K562 treated with DMSO at 1 percent for 48 hours (cell line): ENCODE measurements around the gene ZSCAN30. TPM values are rescaled to one million over a fixed set of nuclear protein-coding genes. Genes with fewer than 3 reads are reported as not detected.

ENCODE experiments used
- total RNA-seq: library from RNA; unstranded; fragments of 300-600 nt; gene quantifications from 2 replicates; pipeline ENCODE4 v1.2.3, GENCODE V29; 2022; ENCODE audit warnings: low replicate concordance; ENCODE audit errors: extremely low read depth

Gene ZSCAN30
- not detected in 2 replicates for total RNA-seq

DNA sequence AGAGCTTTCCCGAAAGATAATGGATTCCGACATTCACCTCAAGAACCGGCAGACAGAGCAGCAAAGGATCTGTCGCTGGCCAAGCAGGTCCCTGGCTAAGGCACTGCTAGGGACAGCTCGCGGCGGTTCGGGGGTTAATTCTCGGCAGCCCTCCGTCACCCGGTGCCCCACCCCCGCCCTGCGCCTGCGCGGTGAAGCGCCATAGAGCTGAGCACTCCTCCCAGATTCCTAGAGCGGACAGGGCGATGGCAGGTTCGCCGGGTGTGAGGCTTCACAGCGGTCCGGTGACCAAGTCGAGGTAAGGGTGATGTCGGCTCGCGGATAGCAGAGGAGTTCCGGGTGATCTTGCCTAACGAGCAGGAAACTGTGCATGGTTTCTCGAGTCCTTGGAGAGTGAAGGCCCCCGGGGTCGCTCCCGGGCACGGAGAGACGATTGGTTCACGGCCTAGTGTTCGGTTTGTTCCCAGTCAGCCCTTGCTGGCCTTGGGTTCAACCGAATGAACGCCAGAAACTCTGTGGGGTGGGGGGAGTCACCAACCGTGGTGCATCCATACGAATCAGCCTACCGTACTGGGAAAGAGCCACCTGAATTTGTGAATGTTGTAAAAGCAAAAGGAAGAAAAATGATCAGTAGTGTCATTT, at the start of gene ZSCAN30:
TSS of gene ZSCAN30 (minus strand) at position 136 of the 642 bp plus-strand sequence. CDS start 25,877 bp downstream, outside the sequence.

GRCh38 chr18:35240664-35241447, 49.2 kb downstream of the ZSCAN30 start, which contains the start of gene ZNF397:
ZNF397 (plus strand) TSS chr18:35241034; CDS start chr18:35242471, 1,437 bp downstream.

Other genes starting within 250 kb of the ZSCAN30 start
- gene MAPRE2, start 248.8 kb downstream of the ZSCAN30 start, total RNA-seq: not detected in 2 replicates
- not detected in 2 replicates for gene ZNF397, start 49.2 kb downstream of the ZSCAN30 start, total RNA-seq
- gene ZNF24, start 54.2 kb upstream of the ZSCAN30 start, total RNA-seq: not detected in 2 replicates
- not detected in 2 replicates for gene ZNF396, start 87.1 kb upstream of the ZSCAN30 start, total RNA-seq
- not detected in 2 replicates for gene INO80C, start 207.7 kb upstream of the ZSCAN30 start, total RNA-seq